Fibroblast of pulmonary artery (primary cell): ENCODE measurements around the gene SPACA5B.
"Not testable (repeated sequence)": the region's sequence is repeated elsewhere in the genome, so short reads cannot be mapped to it uniquely, and the experiment has no call there.

ENCODE experiments used
- DNase-seq: peaks from one replicate; pipeline ENCODE4 v3.0.0-alpha.2; 2010; ENCODE audit warnings: low read depth
- H3K4me3 ChIP-seq: replicated peaks from 2 replicates; pipeline ENCODE4 v1.5.1; 2011; ENCODE audit warnings: low read depth, mild to moderate bottlenecking, control low read depth, low read length, moderate library complexity
- CTCF ChIP-seq: IDR thresholded peaks from 2 replicates; pipeline ENCODE4 v1.5.1; 2011; ENCODE audit warnings: mild to moderate bottlenecking, control low read depth, low read length, inconsistent platforms; ENCODE audit errors: missing control alignments

SPACA5B gene

GRCh38 chrX:48130326-48130725 is at the start of gene SPACA5B:
SPACA5B (plus strand) TSS chrX:48130626; CDS start chrX:48130688, 62 bp downstream.
- DNase-seq, H3K4me3 ChIP-seq: not testable (repeated sequence)

GRCh38 chrX:48083212-48083611 is 47.2 kb upstream of the SPACA5B start:
- no peak overlapping the region for H3K4me3 ChIP-seq
- TF ChIP-seq CTCF = peak; percentile 59
- peak; percentile 60 for DNase-seq

GRCh38 chrX:48083706-48084105 is 46.7 kb upstream of the SPACA5B start:
- H3K4me3 ChIP-seq = no peak overlapping the region
- TF ChIP-seq CTCF = no peak
- no peak for DNase-seq

GRCh38 chrX:48086082-48086481 is 44.3 kb upstream of the SPACA5B start:
- H3K4me3 ChIP-seq = no peak overlapping the region
- DNase-seq = peak; percentile 18
- TF ChIP-seq CTCF = no peak

- DNase-seq = no peak
- TF ChIP-seq CTCF = no peak
Measured at GRCh38 chrX:48090123-48090522, 40.3 kb upstream of the SPACA5B start.

GRCh38 chrX:48092558-48092957 is 37.9 kb upstream of the SPACA5B start:
- not testable (repeated sequence) for DNase-seq

More at GRCh38 chrX:48090123-48090522, 40.3 kb upstream of the SPACA5B start:
- H3K4me3 ChIP-seq = no peak overlapping the region

GRCh38 chrX:48101443-48101842 is 29.0 kb upstream of the SPACA5B start:
- no peak overlapping the region for H3K4me3 ChIP-seq
- no peak for DNase-seq
- no peak for TF ChIP-seq CTCF

More at GRCh38 chrX:48092558-48092957, 37.9 kb upstream of the SPACA5B start:
- H3K4me3 ChIP-seq = not testable (repeated sequence)

- no peak for DNase-seq
- TF ChIP-seq CTCF = no peak
- no peak overlapping the region for H3K4me3 ChIP-seq
Measured at GRCh38 chrX:48102874-48103374, 27.5 kb upstream of the SPACA5B start.
